K562 (cell line): ENCODE measurements around the gene TBXAS1. TPM values are rescaled to one million over a fixed set of nuclear protein-coding genes. Genes with fewer than 3 reads are reported as not detected.

Experiments
- ATAC-seq: fragments of 200-7000 bp; cut with Tn5 transposase; 3 replicates; pipeline ENCODE4 v1.9.1; 2020; ENCODE audit warnings: moderate library complexity
- BruUV-seq: library from RNA; stranded (reverse); fragments of 400-500 nt; replicated peaks from 2 replicates; lab custom pipeline; 2021; lab: Mats Ljungman, UMichigan
- CTCF ChIA-PET: fragments of 300-600 bp; formaldehyde crosslinking; extraction: SDS; loops from one replicate; lab custom pipeline; 2021; ENCODE audit warnings: low intra/inter-chr PET ratio; lab: Yijun Ruan, JAX
- POLR2A ChIA-PET: fragments of 300-600, 350-650 bp; sonication (Branson Sonifier 250); formaldehyde crosslinking; extraction: SDS; loops from one replicate; lab custom pipeline; 2021; ENCODE audit warnings: antibody characterized with exemption, inconsistent platforms; lab: Yijun Ruan, JAX
- DNase-seq, 4 experiments: peaks; one replicate each; pipeline versions ENCODE4 v3.0.0 to v3.0.0-alpha.2; 2011 to 2018; ENCODE audit warnings: low spot score in 3 of 4, mixed read lengths in 3 of 4; ENCODE audit errors: extremely low read depth in 1 of 4
- FAIRE-seq: peaks from 2 replicates; lab custom pipeline; 2011; peaks lifted over from hg19 to GRCh38; lab: Jason Lieb, UNC
- H2AFZ ChIP-seq: 2 replicates; pipeline ENCODE4 v1.6.0; 2011; ENCODE audit warnings: low read depth, low read length, control low read depth, inconsistent platforms
- H3K27ac ChIP-seq: fragments of 200-600 bp; 3 replicates; pipeline ENCODE4 v1.8.0; 2011; ENCODE audit warnings: low read depth, mild to moderate bottlenecking, control low read depth, inconsistent platforms, low read length, moderate library complexity, mixed read lengths; ENCODE audit errors: extremely low read depth
- H3K27me3 ChIP-seq, 2 experiments: fragments of 300-600 bp in 1 of 2; 2 replicates in 1 of 2; 3 replicates in 1 of 2; pipeline versions ENCODE4 v1.6.0 to v1.8.0; 2011; ENCODE audit warnings: inconsistent platforms in 2 of 2, low read length in 2 of 2, mild to moderate bottlenecking in 1 of 2, mixed read lengths in 1 of 2, moderate library complexity in 1 of 2; ENCODE audit not compliant: control insufficient read depth in 2 of 2, insufficient read depth in 2 of 2
- H3K36me3 ChIP-seq: fragments of 300-600 bp; 3 replicates; pipeline ENCODE4 v1.8.0; 2011; ENCODE audit warnings: mild to moderate bottlenecking, low read length, inconsistent platforms; ENCODE audit not compliant: control insufficient read depth, insufficient read depth
- H3K4me1 ChIP-seq, 2 experiments: fragments of 200-600 bp in 1 of 2; replicated peaks in 1 of 2; 2 replicates in 1 of 2; 3 replicates in 1 of 2; pipeline versions ENCODE4 v1.5.1 to v1.8.0; 2011; ENCODE audit warnings: inconsistent platforms in 2 of 2, low read length in 2 of 2, mild to moderate bottlenecking in 1 of 2, mixed read lengths in 1 of 2, moderate library complexity in 1 of 2; ENCODE audit not compliant: control insufficient read depth in 2 of 2, insufficient read depth in 2 of 2
- H3K4me2 ChIP-seq: 2 replicates; pipeline ENCODE4 v1.6.1; 2011; ENCODE audit warnings: low read length, control low read depth, inconsistent platforms, mixed read lengths; ENCODE audit not compliant: insufficient read depth
- H3K4me3 ChIP-seq: fragments of 200-600 bp; sonication (generic), shearing (Covaris generic); 2 replicates; pipeline ENCODE4 v1.5.1; 2016; ENCODE audit warnings: control low read depth, inconsistent platforms
- H3K79me2 ChIP-seq: fragments of 200-600 bp; 3 replicates; pipeline ENCODE4 v1.8.0; 2011; ENCODE audit warnings: low read length, inconsistent platforms; ENCODE audit not compliant: control insufficient read depth, insufficient read depth
- H3K9ac ChIP-seq, 2 experiments: 2 replicates each; pipeline versions ENCODE4 v1.6.0 to v1.6.1; 2011; ENCODE audit warnings: low read depth in 2 of 2, low read length in 2 of 2, control low read depth in 1 of 2, inconsistent platforms in 1 of 2, mild to moderate bottlenecking in 1 of 2, mixed read lengths in 1 of 2; ENCODE audit not compliant: insufficient read depth in 1 of 2
- H3K9me1 ChIP-seq: one replicate; pipeline ENCODE4 v1.6.0; 2011; ENCODE audit warnings: inconsistent platforms, mild to moderate bottlenecking, low read length, moderate library complexity; ENCODE audit not compliant: control insufficient read depth, insufficient read depth
- H3K9me3 ChIP-seq: replicated peaks from 2 replicates; pipeline ENCODE4 v1.5.1; 2011; ENCODE audit warnings: low read depth, low read length, inconsistent platforms; ENCODE audit not compliant: control insufficient read depth, insufficient read depth
- H4K20me1 ChIP-seq: replicated peaks from 2 replicates; pipeline ENCODE4 v1.6.1; 2011; ENCODE audit warnings: low read length, inconsistent platforms, mixed read lengths; ENCODE audit not compliant: control insufficient read depth, insufficient read depth
- EP400 ChIP-seq: fragments of 450-650 bp; IDR thresholded peaks from 2 replicates; pipeline ENCODE4 v1.6.1; 2017; ENCODE audit warnings: antibody characterized with exemption, mild to moderate bottlenecking, moderate library complexity
- SIN3A ChIP-seq, 2 experiments: fragments of 150-350 bp in 1 of 2; IDR thresholded peaks; 2 replicates each; pipeline ENCODE4 v1.6.1; 2011 to 2016; ENCODE audit warnings: borderline replicate concordance in 2 of 2, low read depth in 2 of 2, low read length in 2 of 2, mild to moderate bottlenecking in 2 of 2, moderate library complexity in 2 of 2; ENCODE audit not compliant: control insufficient read depth in 1 of 2
- TEAD1 ChIP-seq, 2 experiments: fragments of 450-650 bp in 1 of 2; sonication (generic) in 1 of 2; formaldehyde crosslinking; IDR thresholded peaks; 2 replicates each; pipeline versions ENCODE4 v1.4.0 to v1.8.0; 2020 to 2022; ENCODE audit warnings: mild to moderate bottlenecking in 2 of 2, missing genetic modification reagents in 1 of 2
- ZFX ChIP-seq: sonication (generic); formaldehyde crosslinking; IDR thresholded peaks from 2 replicates; pipeline ENCODE4 v1.8.0; 2022; ENCODE audit warnings: mild to moderate bottlenecking, missing genetic modification reagents, moderate library complexity
- ZNF583 ChIP-seq: fragments of 250-450 bp; sonication (Bioruptor Pico); IDR thresholded peaks from 2 replicates; pipeline ENCODE4 v1.4.0; 2020
- WGBS: fragments of 100-300 bp; shearing (Covaris generic); methylation state at CpG from one replicate; pipeline ENCODE4 v1.1.6; 2016; ENCODE audit warnings: low coverage, mixed read lengths; ENCODE audit not compliant: insufficient coverage; ENCODE audit errors: missing lambda C conversion rate; 5-methylcytosine and 5-hydroxymethylcytosine counted together
- in situ Hi-C: fragments of 300-500 bp; cut with MboI; formaldehyde crosslinking; loops from 4 replicates; pipeline ENCODE4 v1.15.0; 2018; ENCODE audit warnings: inconsistent platforms, mixed read lengths
- intact Hi-C: fragments of 100-400 bp; cut with micrococcal nuclease; formaldehyde crosslinking; loops from 2 replicates; pipeline ENCODE4 v1.14.2; 2022
- polyA plus RNA-seq, 8 experiments: library from polyadenylated mRNA; depleted of rRNA in 4 of 8; stranded (reverse) in 5 of 8; unstranded in 3 of 8; fragments of >200 nt; fragmentation: Nextera tagmentation in 2 of 8; fragmentation: Illumina TruSeq in 1 of 8; extraction: Ambion mirVana in 2 of 8; extraction: Trizol in 1 of 8; gene quantifications; 2 replicates each; pipeline versions ENCODE4 v1.2.1 to v1.2.3, GENCODE V29; 2011 to 2014; ENCODE audit warnings: inconsistent platforms in 1 of 8, missing spikeins in 1 of 8
- total RNA-seq, 7 experiments: library from RNA; depleted of rRNA in 6 of 7; stranded (reverse); fragments of >200 nt in 6 of 7; fragmentation: Illumina TruSeq in 2 of 7; extraction: Trizol in 2 of 7; gene quantifications; 2 replicates each; pipeline versions ENCODE4 v1.2.1 to v1.2.3, GENCODE V29; 2011 to 2021; ENCODE audit warnings: low replicate concordance in 1 of 7
- TF ChIP-seq, protein P1 (sequence below): sonication (generic); formaldehyde crosslinking; IDR thresholded peaks from 2 replicates; pipeline ENCODE4 v1.8.0; 2022; ENCODE audit warnings: missing genetic modification reagents, mild to moderate bottlenecking, borderline replicate concordance

Gene TBXAS1
- total and polyA plus RNA-seq, 9 of the 15 experiments (the other 6 are each of a cell fraction or from before 2014, with no cell fraction given): 1.1 to 8.3 (median 1.9) TPM

DNA sequence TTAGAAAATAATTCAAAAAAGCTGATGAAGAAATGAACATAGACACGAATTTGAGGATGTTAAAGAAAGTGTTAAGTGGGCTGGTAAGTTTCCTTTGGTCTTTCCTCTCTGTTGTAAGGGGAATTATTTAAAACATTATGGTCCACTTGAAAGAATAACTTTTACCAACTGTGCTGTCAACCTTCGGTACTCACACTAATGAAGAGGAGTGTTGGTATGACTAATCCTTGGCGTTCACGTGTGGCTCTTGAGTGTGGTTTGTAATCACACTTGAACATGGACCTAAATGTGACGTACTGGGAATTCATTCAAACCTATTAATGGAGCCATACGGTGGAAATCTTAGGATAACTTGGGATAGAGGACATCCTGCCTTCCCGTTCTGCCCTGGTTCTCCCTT lies 41.3 kb downstream of the TBXAS1 start (continued):
- no peak for TF ChIP-seq SIN3A (IDR thresholded peaks at IDR 0.05; ENCODE audit: borderline replicate concordance in 2 of 2, control insufficient read depth in 1 of 2, low read depth in 2 of 2, low read length in 2 of 2)
- no peak for TF ChIP-seq EP400
- TF ChIP-seq, protein P1, sequence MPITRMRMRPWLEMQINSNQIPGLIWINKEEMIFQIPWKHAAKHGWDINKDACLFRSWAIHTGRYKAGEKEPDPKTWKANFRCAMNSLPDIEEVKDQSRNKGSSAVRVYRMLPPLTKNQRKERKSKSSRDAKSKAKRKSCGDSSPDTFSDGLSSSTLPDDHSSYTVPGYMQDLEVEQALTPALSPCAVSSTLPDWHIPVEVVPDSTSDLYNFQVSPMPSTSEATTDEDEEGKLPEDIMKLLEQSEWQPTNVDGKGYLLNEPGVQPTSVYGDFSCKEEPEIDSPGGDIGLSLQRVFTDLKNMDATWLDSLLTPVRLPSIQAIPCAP: no peak
- no peak for TF ChIP-seq ZFX (CRISPR knock-in tag)
- no peak for TF ChIP-seq TEAD1 (CRISPR knock-in tag; IDR thresholded peaks at IDR 0.05)

DNA sequence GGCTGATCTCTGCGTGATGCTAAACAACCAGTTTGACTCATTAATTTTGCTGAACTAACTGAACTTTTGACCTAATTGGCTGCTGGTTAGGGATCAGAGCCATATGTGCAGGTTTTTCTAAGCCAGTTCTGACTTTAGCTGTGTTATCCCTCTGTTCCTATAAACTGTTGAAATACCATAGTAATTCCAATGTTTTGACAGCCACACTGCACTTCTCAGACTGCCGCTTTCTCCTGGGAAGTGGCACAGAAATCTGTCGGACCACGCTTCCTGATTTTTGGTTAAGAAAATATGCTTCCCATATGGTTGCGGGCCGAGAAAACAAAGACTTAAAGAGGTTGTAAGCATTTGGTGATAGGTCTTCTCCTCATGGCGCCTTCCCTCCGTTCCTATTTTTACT lies 42.3 kb downstream of the TBXAS1 start:
- no peak for TF ChIP-seq ZNF583 (CRISPR knock-in tag)
- 60% methylated on average over 8 of the region's 8 CpGs for WGBS
- no TSS peak for BruUV-seq
- DNase-seq (no peak), FAIRE-seq (no peak), ATAC-seq (no peak)
- Histone ChIP-seq H3K4me1 (no peaks in the 10 kb centered on the region; a peak in 3 of 5 replicates), H4K20me1 (no peaks in the 10 kb centered on the region), H3K4me2 (no peak overlapping the region), H3K27ac (no peak overlapping the region), H3K9me3 (no peaks in the 10 kb centered on the region), H3K27me3 (no peaks in the 10 kb centered on the region), H3K9me1 (no peaks in the 10 kb centered on the region), H3K4me3 (no peak overlapping the region), H3K9ac (no peak overlapping the region), H3K79me2 (no peaks in the 10 kb centered on the region), H3K36me3 (no peaks in the 10 kb centered on the region), H2AFZ (no peak overlapping the region)
- intact Hi-C loops: no loop called here
- POLR2A ChIA-PET: no interaction called here
- CTCF ChIA-PET: no interaction called here
- in situ Hi-C loops: no loop called here
